K562 (cell line): ENCODE results near the gene SPATC1L. TPM values are rescaled to one million over a fixed set of nuclear protein-coding genes. Genes with fewer than 3 reads are reported as not detected.

Source experiments
- ATAC-seq: fragments of 200-7000 bp; cut with Tn5 transposase; 3 replicates; pipeline ENCODE4 v1.9.1; 2020; ENCODE audit warnings: moderate library complexity
- BruUV-seq: library from RNA; stranded (reverse); fragments of 400-500 nt; replicated peaks from 2 replicates; lab custom pipeline; 2021; lab: Mats Ljungman, UMichigan
- CTCF ChIA-PET: fragments of 300-600 bp; formaldehyde crosslinking; extraction: SDS; loops from one replicate; lab custom pipeline; 2021; ENCODE audit warnings: low intra/inter-chr PET ratio; lab: Yijun Ruan, JAX
- POLR2A ChIA-PET: fragments of 300-600, 350-650 bp; sonication (Branson Sonifier 250); formaldehyde crosslinking; extraction: SDS; loops from one replicate; lab custom pipeline; 2021; ENCODE audit warnings: antibody characterized with exemption, inconsistent platforms; lab: Yijun Ruan, JAX
- DNase-seq, 4 experiments: peaks; one replicate each; pipeline versions ENCODE4 v3.0.0 to v3.0.0-alpha.2; 2011 to 2018; ENCODE audit warnings: low spot score in 3 of 4, mixed read lengths in 3 of 4; ENCODE audit errors: extremely low read depth in 1 of 4
- FAIRE-seq: peaks from 2 replicates; lab custom pipeline; 2011; peaks lifted over from hg19 to GRCh38; lab: Jason Lieb, UNC
- H2AFZ ChIP-seq: 2 replicates; pipeline ENCODE4 v1.6.0; 2011; ENCODE audit warnings: low read depth, low read length, control low read depth, inconsistent platforms
- H3K27ac ChIP-seq: fragments of 200-600 bp; 3 replicates; pipeline ENCODE4 v1.8.0; 2011; ENCODE audit warnings: low read depth, mild to moderate bottlenecking, control low read depth, inconsistent platforms, low read length, moderate library complexity, mixed read lengths; ENCODE audit errors: extremely low read depth
- H3K27me3 ChIP-seq, 2 experiments: fragments of 300-600 bp in 1 of 2; 2 replicates in 1 of 2; 3 replicates in 1 of 2; pipeline versions ENCODE4 v1.6.0 to v1.8.0; 2011; ENCODE audit warnings: inconsistent platforms in 2 of 2, low read length in 2 of 2, mild to moderate bottlenecking in 1 of 2, mixed read lengths in 1 of 2, moderate library complexity in 1 of 2; ENCODE audit not compliant: control insufficient read depth in 2 of 2, insufficient read depth in 2 of 2
- H3K36me3 ChIP-seq: fragments of 300-600 bp; 3 replicates; pipeline ENCODE4 v1.8.0; 2011; ENCODE audit warnings: mild to moderate bottlenecking, low read length, inconsistent platforms; ENCODE audit not compliant: control insufficient read depth, insufficient read depth
- H3K4me1 ChIP-seq, 2 experiments: fragments of 200-600 bp in 1 of 2; replicated peaks in 1 of 2; 2 replicates in 1 of 2; 3 replicates in 1 of 2; pipeline versions ENCODE4 v1.5.1 to v1.8.0; 2011; ENCODE audit warnings: inconsistent platforms in 2 of 2, low read length in 2 of 2, mild to moderate bottlenecking in 1 of 2, mixed read lengths in 1 of 2, moderate library complexity in 1 of 2; ENCODE audit not compliant: control insufficient read depth in 2 of 2, insufficient read depth in 2 of 2
- H3K4me2 ChIP-seq: 2 replicates; pipeline ENCODE4 v1.6.1; 2011; ENCODE audit warnings: low read length, control low read depth, inconsistent platforms, mixed read lengths; ENCODE audit not compliant: insufficient read depth
- H3K4me3 ChIP-seq: fragments of 200-600 bp; sonication (generic), shearing (Covaris generic); 2 replicates; pipeline ENCODE4 v1.5.1; 2016; ENCODE audit warnings: control low read depth, inconsistent platforms
- H3K79me2 ChIP-seq: fragments of 200-600 bp; 3 replicates; pipeline ENCODE4 v1.8.0; 2011; ENCODE audit warnings: low read length, inconsistent platforms; ENCODE audit not compliant: control insufficient read depth, insufficient read depth
- H3K9ac ChIP-seq, 2 experiments: 2 replicates each; pipeline versions ENCODE4 v1.6.0 to v1.6.1; 2011; ENCODE audit warnings: low read depth in 2 of 2, low read length in 2 of 2, control low read depth in 1 of 2, inconsistent platforms in 1 of 2, mild to moderate bottlenecking in 1 of 2, mixed read lengths in 1 of 2; ENCODE audit not compliant: insufficient read depth in 1 of 2
- H3K9me1 ChIP-seq: one replicate; pipeline ENCODE4 v1.6.0; 2011; ENCODE audit warnings: inconsistent platforms, mild to moderate bottlenecking, low read length, moderate library complexity; ENCODE audit not compliant: control insufficient read depth, insufficient read depth
- H3K9me3 ChIP-seq: replicated peaks from 2 replicates; pipeline ENCODE4 v1.5.1; 2011; ENCODE audit warnings: low read depth, low read length, inconsistent platforms; ENCODE audit not compliant: control insufficient read depth, insufficient read depth
- H4K20me1 ChIP-seq: replicated peaks from 2 replicates; pipeline ENCODE4 v1.6.1; 2011; ENCODE audit warnings: low read length, inconsistent platforms, mixed read lengths; ENCODE audit not compliant: control insufficient read depth, insufficient read depth
- ETS2 ChIP-seq: IDR thresholded peaks from 2 replicates; pipeline ENCODE4 v1.6.1; 2016; ENCODE audit warnings: borderline replicate concordance, missing genetic modification characterization, mild to moderate bottlenecking, moderate library complexity, missing compliant biosample characterization; ENCODE audit not compliant: poor library complexity, severe bottlenecking
- FOSL1 ChIP-seq: fragments of 200-800 bp; sonication (Bioruptor generic); conservative IDR thresholded peaks from 2 replicates; pipeline ENCODE4 v1.6.1; 2016; ENCODE audit warnings: missing genetic modification characterization, missing compliant biosample characterization
- HMG20A ChIP-seq: fragments of 450-650 bp; formaldehyde crosslinking; conservative IDR thresholded peaks from 2 replicates; pipeline ENCODE4 v1.4.0; 2020; ENCODE audit warnings: mild to moderate bottlenecking, mixed read lengths
- LARP7 ChIP-seq: fragments of 450-650 bp; IDR thresholded peaks from 2 replicates; pipeline ENCODE4 v1.6.1; 2016
- MAFG ChIP-seq: fragments of 450-650 bp; conservative IDR thresholded peaks from 2 replicates; pipeline ENCODE4 v1.6.1; 2016; ENCODE audit warnings: missing genetic modification characterization, missing compliant biosample characterization
- NCOA1 ChIP-seq: fragments of 450-650 bp; IDR thresholded peaks from 2 replicates; pipeline ENCODE4 v1.6.1; 2016; ENCODE audit warnings: low read depth
- POLR2G ChIP-seq: fragments of 200-400 bp; formaldehyde crosslinking; IDR thresholded peaks from 2 replicates; pipeline ENCODE4 v1.6.1; 2017; ENCODE audit warnings: low read depth, mild to moderate bottlenecking, antibody characterized with exemption, low read length, moderate library complexity
- SREBF2 ChIP-seq: sonication (generic); formaldehyde crosslinking; IDR thresholded peaks from 2 replicates; pipeline ENCODE4 v1.4.0; 2020; ENCODE audit warnings: mild to moderate bottlenecking, missing genetic modification reagents
- ZNF316 ChIP-seq: fragments of 450-650 bp; IDR thresholded peaks from 2 replicates; pipeline ENCODE4 v1.6.1; 2016
- WGBS: fragments of 100-300 bp; shearing (Covaris generic); methylation state at CpG from one replicate; pipeline ENCODE4 v1.1.6; 2016; ENCODE audit warnings: low coverage, mixed read lengths; ENCODE audit not compliant: insufficient coverage; ENCODE audit errors: missing lambda C conversion rate; 5-methylcytosine and 5-hydroxymethylcytosine counted together
- in situ Hi-C: fragments of 300-500 bp; cut with MboI; formaldehyde crosslinking; loops from 4 replicates; pipeline ENCODE4 v1.15.0; 2018; ENCODE audit warnings: inconsistent platforms, mixed read lengths
- intact Hi-C: fragments of 100-400 bp; cut with micrococcal nuclease; formaldehyde crosslinking; loops from 2 replicates; pipeline ENCODE4 v1.14.2; 2022
- polyA plus RNA-seq, 8 experiments: library from polyadenylated mRNA; depleted of rRNA in 4 of 8; stranded (reverse) in 5 of 8; unstranded in 3 of 8; fragments of >200 nt; fragmentation: Nextera tagmentation in 2 of 8; fragmentation: Illumina TruSeq in 1 of 8; extraction: Ambion mirVana in 2 of 8; extraction: Trizol in 1 of 8; gene quantifications; 2 replicates each; pipeline versions ENCODE4 v1.2.1 to v1.2.3, GENCODE V29; 2011 to 2014; ENCODE audit warnings: inconsistent platforms in 1 of 8, missing spikeins in 1 of 8
- total RNA-seq, 7 experiments: library from RNA; depleted of rRNA in 6 of 7; stranded (reverse); fragments of >200 nt in 6 of 7; fragmentation: Illumina TruSeq in 2 of 7; extraction: Trizol in 2 of 7; gene quantifications; 2 replicates each; pipeline versions ENCODE4 v1.2.1 to v1.2.3, GENCODE V29; 2011 to 2021; ENCODE audit warnings: low replicate concordance in 1 of 7
- TF ChIP-seq, protein P1 (sequence below): sonication (generic); formaldehyde crosslinking; IDR thresholded peaks from 2 replicates; pipeline ENCODE4 v1.9.0; 2022; ENCODE audit warnings: mild to moderate bottlenecking, missing genetic modification reagents
- TF ChIP-seq, protein P2 (sequence below), 3 experiments: fragments of 200-800 bp in 1 of 3; sonication (Bioruptor generic) in 1 of 3; sonication (generic) in 1 of 3; formaldehyde crosslinking in 1 of 3; IDR thresholded peaks; 2 replicates each; pipeline versions ENCODE4 v1.6.1 to v1.8.0; 2016 to 2022; ENCODE audit warnings: mild to moderate bottlenecking in 2 of 3, missing compliant biosample characterization in 2 of 3, missing genetic modification characterization in 2 of 3, missing genetic modification reagents in 1 of 3
- TF ChIP-seq, protein P3 (sequence below): fragments of 450-650 bp; formaldehyde crosslinking; IDR thresholded peaks from 2 replicates; pipeline ENCODE4 v1.4.0; 2020; ENCODE audit warnings: mild to moderate bottlenecking, moderate library complexity

SPATC1L gene
- total and polyA plus RNA-seq, 9 of the 15 experiments (the other 6 are each of a cell fraction or from before 2014, with no cell fraction given), result 0.14 to 121 (median 34.0) TPM; not detected in 1

DNA sequence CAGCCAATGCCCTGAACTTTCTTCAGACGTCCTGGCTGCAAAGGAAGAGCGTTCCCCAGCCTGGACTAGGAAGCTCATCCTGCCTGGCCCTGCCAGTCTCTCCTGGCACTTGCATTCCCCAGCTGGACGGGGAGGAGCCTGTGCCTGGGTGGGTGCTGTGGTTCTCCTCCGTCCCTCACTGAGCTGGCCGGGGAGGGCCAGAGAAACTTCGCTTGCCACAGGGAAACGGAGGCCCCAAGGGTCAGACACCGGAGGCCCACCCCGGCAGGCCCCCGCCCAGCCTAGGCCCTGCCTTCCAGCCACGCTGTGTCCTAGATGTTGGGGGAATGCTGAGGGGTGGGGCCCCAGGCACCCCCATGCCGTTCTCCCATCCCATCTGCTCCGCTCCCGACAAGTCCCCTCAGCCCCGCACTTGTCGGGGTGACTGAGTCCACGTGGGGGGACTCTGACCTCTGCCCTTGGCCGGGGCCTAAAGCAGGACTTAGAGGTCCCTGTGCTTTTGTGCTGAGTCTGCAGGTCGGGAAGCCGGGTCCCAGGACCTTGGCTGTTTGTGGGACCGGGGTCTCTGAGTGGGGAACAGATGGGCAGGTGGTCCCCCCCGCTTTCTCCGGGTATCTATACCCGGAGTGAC, 33.7 kb downstream of the SPATC1L start:
- no peaks in the 10 kb centered on the region for H4K20me1 ChIP-seq
- H3K27me3 ChIP-seq, result no peaks in the 10 kb centered on the region
- no peak overlapping the region for H3K4me2 ChIP-seq
- peaks cover under 1% of the 10 kb centered on the region; the same call in 1 of the 3 replicates for H3K36me3 ChIP-seq
- no peaks in the 10 kb centered on the region for H3K9me3 ChIP-seq
- no peak for ATAC-seq
- no peak for DNase-seq
- ChIA-PET POLR2A (interaction anchor here (0.7 kb wide), 1 partner anchor 30 kb away, joined by 4 read pairs; no protein-coding TSS in a partner anchor), CTCF (no interaction called here)
- H3K9ac ChIP-seq, result peak overlapping the region in 1 of 2 experiments; percentile 78; a peak in 2 of 4 replicates
- H2AFZ ChIP-seq, result no peak overlapping the region
- BruUV-seq, result no TSS peak
- intact Hi-C loops, result loop anchor here (5.0 kb wide), 1 partner anchor 77 kb away; the partner anchor contains the start of gene LSS
- H3K79me2 ChIP-seq, result no peaks in the 10 kb centered on the region; the same call in 2 of the 3 replicates
- 0 out of 2 replicates have a peak, but pooled peaks have one; percentile 12 for TF ChIP-seq POLR2G
- peak; percentile 17; the same call in 1 of the 2 replicates for TF ChIP-seq MAFG (tag)
- TF ChIP-seq SREBF2, result no peak
- TF ChIP-seq ZNF316, result peak; percentile 69; the same call in 1 of the 2 replicates
- H3K9me1 ChIP-seq, result no peaks in the 10 kb centered on the region
- peaks cover 15 to 83% of the 10 kb centered on the region in 2 experiments for H3K4me1 ChIP-seq
- H3K27ac ChIP-seq, result no peak overlapping the region
- 88% methylated on average over 23 of the region's 24 CpGs for WGBS
- in situ Hi-C loops, result no loop called here
- peak; percentile 19 for FAIRE-seq
- H3K4me3 ChIP-seq, result no peak overlapping the region

DNA sequence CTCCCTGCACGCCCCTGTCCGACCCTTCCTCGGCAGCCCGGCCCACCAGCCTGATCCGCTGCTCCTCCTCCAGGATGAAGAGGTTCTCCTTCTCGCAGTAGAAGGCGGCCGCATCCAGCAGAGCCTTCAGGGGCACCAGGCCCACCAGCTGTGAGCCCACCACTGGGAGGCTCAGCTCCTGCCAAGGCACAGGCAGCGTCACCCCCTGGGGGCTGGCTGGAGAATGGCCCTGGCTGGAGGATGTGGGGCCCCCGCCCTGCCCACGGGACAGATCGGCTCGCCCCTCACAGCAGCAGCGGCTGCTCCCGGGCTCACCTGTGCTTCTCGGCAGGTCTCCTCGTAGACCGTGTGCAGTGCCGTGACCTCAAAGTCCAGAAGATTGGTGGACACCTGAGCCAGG, 34.2 kb downstream of the SPATC1L start:
- Histone ChIP-seq H3K9me3 (no peaks in the 10 kb centered on the region), H4K20me1 (no peaks in the 10 kb centered on the region), H3K36me3 (no peaks in the 10 kb centered on the region), H3K27ac (no peak overlapping the region), H3K9ac (peak overlapping the region in 1 of 2 experiments; percentile 78; a peak in 2 of 4 replicates), H2AFZ (no peak overlapping the region), H3K79me2 (no peaks in the 10 kb centered on the region; the same call in 2 of the 3 replicates), H3K4me2 (no peak overlapping the region), H3K4me3 (no peak overlapping the region), H3K4me1 (peaks cover 15 to 82% of the 10 kb centered on the region in 2 experiments), H3K27me3 (no peaks in the 10 kb centered on the region), H3K9me1 (no peaks in the 10 kb centered on the region)
- FAIRE-seq (no peak), ATAC-seq (no peak), DNase-seq (no peak)
- BruUV-seq, result no TSS peak
- POLR2A ChIA-PET, result interaction anchor here (0.7 kb wide), 1 partner anchor 30 kb away, joined by 4 read pairs; no protein-coding TSS in a partner anchor
- CTCF ChIA-PET, result no interaction called here
- in situ Hi-C loops (no loop called here), intact Hi-C loops (loop anchor here (5.0 kb wide), 1 partner anchor 77 kb away; the partner anchor contains the start of gene LSS)
- 84% methylated on average over 19 of the region's 19 CpGs for WGBS
- TF ChIP-seq FOSL1 (tag) (no peak), NCOA1 (no peak), LARP7 (no peak), HMG20A (CRISPR knock-in tag) (no peak), ETS2 (tag) (no peak)
- TF ChIP-seq, protein P1, sequence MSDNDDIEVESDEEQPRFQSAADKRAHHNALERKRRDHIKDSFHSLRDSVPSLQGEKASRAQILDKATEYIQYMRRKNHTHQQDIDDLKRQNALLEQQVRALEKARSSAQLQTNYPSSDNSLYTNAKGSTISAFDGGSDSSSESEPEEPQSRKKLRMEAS (CRISPR knock-in tag), result no peak
- TF ChIP-seq, protein P2, sequence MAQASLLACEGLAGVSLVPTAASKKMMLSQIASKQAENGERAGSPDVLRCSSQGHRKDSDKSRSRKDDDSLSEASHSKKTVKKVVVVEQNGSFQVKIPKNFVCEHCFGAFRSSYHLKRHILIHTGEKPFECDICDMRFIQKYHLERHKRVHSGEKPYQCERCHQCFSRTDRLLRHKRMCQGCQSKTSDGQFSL (CRISPR knock-in tag; IDR thresholded peaks at IDR 0.05), result no peak
- TF ChIP-seq, protein P2 (tag; IDR thresholded peaks at IDR 0.05), result no peak
- TF ChIP-seq, protein P3, sequence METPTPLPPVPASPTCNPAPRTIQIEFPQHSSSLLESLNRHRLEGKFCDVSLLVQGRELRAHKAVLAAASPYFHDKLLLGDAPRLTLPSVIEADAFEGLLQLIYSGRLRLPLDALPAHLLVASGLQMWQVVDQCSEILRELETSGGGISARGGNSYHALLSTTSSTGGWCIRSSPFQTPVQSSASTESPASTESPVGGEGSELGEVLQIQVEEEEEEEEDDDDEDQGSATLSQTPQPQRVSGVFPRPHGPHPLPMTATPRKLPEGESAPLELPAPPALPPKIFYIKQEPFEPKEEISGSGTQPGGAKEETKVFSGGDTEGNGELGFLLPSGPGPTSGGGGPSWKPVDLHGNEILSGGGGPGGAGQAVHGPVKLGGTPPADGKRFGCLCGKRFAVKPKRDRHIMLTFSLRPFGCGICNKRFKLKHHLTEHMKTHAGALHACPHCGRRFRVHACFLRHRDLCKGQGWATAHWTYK (CRISPR knock-in tag), result no peak
